ENCODE results near the gene PC.

DNA sequence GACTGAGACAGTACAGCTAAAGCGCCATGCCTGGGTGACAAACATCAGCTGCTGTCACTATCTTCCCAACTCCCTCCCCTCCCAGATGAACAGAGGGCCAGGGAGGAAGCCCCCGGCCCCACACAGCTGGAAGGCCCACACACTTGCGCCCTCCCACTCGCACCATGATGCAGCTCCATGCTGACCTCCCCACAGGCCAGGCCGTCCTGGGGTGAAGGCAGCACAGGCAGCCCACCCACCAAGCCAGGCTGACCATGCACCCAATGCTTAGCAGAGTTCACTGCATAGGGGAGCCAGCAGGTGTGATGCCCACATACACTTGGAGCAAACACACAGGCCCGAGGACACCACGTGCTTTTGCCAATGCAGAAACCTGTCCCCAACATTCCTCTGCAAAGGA lies 79.2 kb downstream of the PC start:
- no peak for TF ChIP-seq EP300 (IDR thresholded peaks at IDR 0.05)
- no peak for TF ChIP-seq POLR2AphosphoS5 (IDR thresholded peaks at IDR 0.05)
